Endodermal cell (in vitro differentiated cells): ENCODE measurements around the gene GGN. TPM values are rescaled to one million over a fixed set of nuclear protein-coding genes. Genes with fewer than 3 reads are reported as not detected.

Source experiments
- DNase-seq: peaks from one replicate; pipeline ENCODE4 v3.0.0-alpha.2; 2017
- H3K27ac ChIP-seq: 2 replicates; pipeline ENCODE4 v1.5.1; 2013; ENCODE audit warnings: mild to moderate bottlenecking, low read depth, low read length, moderate library complexity
- H3K27me3 ChIP-seq: 2 replicates; pipeline ENCODE4 v1.6.1; 2013; ENCODE audit warnings: mild to moderate bottlenecking, low read length, moderate library complexity; ENCODE audit not compliant: insufficient read depth, control insufficient read depth, poor library complexity, severe bottlenecking
- H3K36me3 ChIP-seq: 2 replicates; pipeline ENCODE4 v1.7.0; 2013; ENCODE audit warnings: mild to moderate bottlenecking, low read length, moderate library complexity; ENCODE audit not compliant: control insufficient read depth, insufficient read depth
- H3K4me1 ChIP-seq: one replicate; pipeline ENCODE4 v1.7.0; 2013; ENCODE audit warnings: low read length; ENCODE audit not compliant: control insufficient read depth, insufficient read depth
- H3K4me3 ChIP-seq: 2 replicates; pipeline ENCODE4 v1.5.1; 2013; ENCODE audit warnings: mild to moderate bottlenecking, low read length, moderate library complexity
- H3K9ac ChIP-seq: 2 replicates; pipeline ENCODE4 v1.6.1; 2013; ENCODE audit warnings: mild to moderate bottlenecking, low read length, moderate library complexity; ENCODE audit not compliant: poor library complexity, severe bottlenecking; ENCODE audit errors: extremely low read depth
- H3K9me3 ChIP-seq: 2 replicates; pipeline ENCODE4 v1.6.1; 2013; ENCODE audit warnings: mild to moderate bottlenecking, low read length, moderate library complexity; ENCODE audit not compliant: control insufficient read depth
- H3K27ac Mint-ChIP-seq: 2 replicates; pipeline ENCODE4 v1.8.0; 2020; ENCODE audit warnings: mixed read lengths
- H3K27me3 Mint-ChIP-seq: 2 replicates; pipeline ENCODE4 v1.8.0; 2021; ENCODE audit warnings: mild to moderate bottlenecking, mixed read lengths; ENCODE audit not compliant: insufficient read depth
- H3K36me3 Mint-ChIP-seq: 2 replicates; pipeline ENCODE4 v1.8.0; 2020; ENCODE audit warnings: low read depth, mixed read lengths
- H3K4me1 Mint-ChIP-seq: 2 replicates; pipeline ENCODE4 v1.8.0; 2020; ENCODE audit warnings: mixed read lengths
- H3K4me3 Mint-ChIP-seq: 2 replicates; pipeline ENCODE4 v1.8.0; 2020; ENCODE audit warnings: mild to moderate bottlenecking, moderate library complexity, mixed read lengths
- H3K9me3 Mint-ChIP-seq: 2 replicates; pipeline ENCODE4 v1.8.0; 2020; ENCODE audit warnings: mild to moderate bottlenecking, mixed read lengths
- CTCF ChIP-seq: fragments of 200-600 bp; sonication (generic); conservative IDR thresholded peaks from 2 replicates; pipeline ENCODE4 v1.5.0; 2021; ENCODE audit warnings: antibody characterized with exemption, mild to moderate bottlenecking
- WGBS, 2 experiments: methylation state at CpG; one replicate each; pipeline versions ENCODE4 v1.1.5 to v1.1.7; 2013; ENCODE audit warnings: missing lambda C conversion rate in 2 of 2, mixed read lengths in 1 of 2; ENCODE audit not compliant: insufficient coverage in 1 of 2, insufficient read length in 1 of 2; 5-methylcytosine and 5-hydroxymethylcytosine counted together
- total RNA-seq, 2 donors: library from RNA; stranded (reverse); fragmentation: NEBNext Ultra II Directional in 1 of 2; extraction: Animal tissue kit (Norgen Biotek cat#: 25700) in 1 of 2; gene quantifications; 2 replicates in 1 of 2; 3 replicates in 1 of 2; pipeline ENCODE4 v1.2.1, GENCODE V29; 2021

GGN gene
- total RNA-seq, 2 donors from 2014 or later = 0.99 to 2.1 TPM

- H3K9me3 ChIP-seq = no peaks in the 10 kb centered on the region
- no peak overlapping the region for H3K27ac ChIP-seq
- Mint-ChIP-seq H3K9me3 (no peaks in the 10 kb centered on the region), H3K4me1 (peaks cover 1% of the 10 kb centered on the region), H3K27ac (no peak overlapping the region), H3K27me3 (peaks cover 59% of the 10 kb centered on the region), H3K36me3 (peaks cover 8% of the 10 kb centered on the region), H3K4me3 (no peak overlapping the region)
- no peaks in the 10 kb centered on the region for H3K4me1 ChIP-seq
- no peak for DNase-seq
- H3K27me3 ChIP-seq = peaks cover 8% of the 10 kb centered on the region
- no peak overlapping the region for H3K4me3 ChIP-seq
- WGBS, 2 experiments = 72 to 83% methylated on average over 4 to 5 of the region's 5 CpGs
- no peak overlapping the region for H3K9ac ChIP-seq
- no peaks in the 10 kb centered on the region for H3K36me3 ChIP-seq
- no peak for TF ChIP-seq CTCF
These were observed 12.5 kb upstream of the GGN start for GRCh38 chr19:38400361-38400760.

GRCh38 chr19:38399537-38399936, 11.7 kb upstream of the GGN start:
- Histone ChIP-seq H3K36me3 (no peaks in the 10 kb centered on the region), H3K4me1 (no peaks in the 10 kb centered on the region), H3K27me3 (peaks cover 8% of the 10 kb centered on the region), H3K9me3 (no peaks in the 10 kb centered on the region), H3K4me3 (no peak overlapping the region), H3K9ac (no peak overlapping the region), H3K27ac (no peak overlapping the region)
- Mint-ChIP-seq H3K4me3 (no peak overlapping the region), H3K4me1 (peaks cover 4% of the 10 kb centered on the region), H3K36me3 (peaks cover 6% of the 10 kb centered on the region), H3K27ac (no peak overlapping the region), H3K27me3 (peaks cover 64% of the 10 kb centered on the region), H3K9me3 (no peaks in the 10 kb centered on the region)
- no peak for DNase-seq
- no peak for TF ChIP-seq CTCF
- WGBS, 2 experiments = 60 to 90% methylated on average over 1 of the region's 1 CpG

- Mint-ChIP-seq H3K9me3 (no peaks in the 10 kb centered on the region), H3K27me3 (peaks cover 66% of the 10 kb centered on the region), H3K4me3 (no peak overlapping the region), H3K36me3 (peaks cover 6% of the 10 kb centered on the region), H3K27ac (no peak overlapping the region), H3K4me1 (peaks cover 5% of the 10 kb centered on the region)
- Histone ChIP-seq H3K9me3 (no peaks in the 10 kb centered on the region), H3K36me3 (no peaks in the 10 kb centered on the region), H3K9ac (no peak overlapping the region), H3K4me3 (no peak overlapping the region), H3K27me3 (peaks cover 8% of the 10 kb centered on the region), H3K27ac (no peak overlapping the region), H3K4me1 (no peaks in the 10 kb centered on the region)
- WGBS, 2 experiments = 71 to 89% methylated on average over 3 to 9 of the region's 9 CpGs
- no peak for DNase-seq
- TF ChIP-seq CTCF = no peak
These were observed 11.2 kb upstream of the GGN start for GRCh38 chr19:38399081-38399480.
